ENCODE measurements around the gene S100A5.

DNA sequence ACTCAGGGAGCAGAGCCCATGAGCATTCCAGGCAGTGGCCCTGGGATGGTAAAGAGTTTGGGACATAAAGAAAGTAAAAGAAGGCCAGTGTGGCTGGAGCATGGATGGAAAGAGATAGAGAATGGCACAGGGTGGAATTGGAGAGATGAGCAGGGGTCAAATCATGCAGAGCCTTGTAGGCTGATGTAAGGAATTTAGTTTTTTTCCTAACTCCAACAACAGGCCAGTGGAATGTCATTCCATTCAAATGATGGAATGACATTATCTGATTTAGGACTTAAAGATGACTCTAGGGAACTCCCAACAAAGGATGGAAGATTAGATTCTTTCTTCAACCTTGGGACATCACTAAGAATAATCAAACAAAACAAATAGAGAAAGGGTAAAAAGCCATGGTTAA is 37.8 kb upstream of the S100A5 start:
- TF ChIP-seq, protein P1, sequence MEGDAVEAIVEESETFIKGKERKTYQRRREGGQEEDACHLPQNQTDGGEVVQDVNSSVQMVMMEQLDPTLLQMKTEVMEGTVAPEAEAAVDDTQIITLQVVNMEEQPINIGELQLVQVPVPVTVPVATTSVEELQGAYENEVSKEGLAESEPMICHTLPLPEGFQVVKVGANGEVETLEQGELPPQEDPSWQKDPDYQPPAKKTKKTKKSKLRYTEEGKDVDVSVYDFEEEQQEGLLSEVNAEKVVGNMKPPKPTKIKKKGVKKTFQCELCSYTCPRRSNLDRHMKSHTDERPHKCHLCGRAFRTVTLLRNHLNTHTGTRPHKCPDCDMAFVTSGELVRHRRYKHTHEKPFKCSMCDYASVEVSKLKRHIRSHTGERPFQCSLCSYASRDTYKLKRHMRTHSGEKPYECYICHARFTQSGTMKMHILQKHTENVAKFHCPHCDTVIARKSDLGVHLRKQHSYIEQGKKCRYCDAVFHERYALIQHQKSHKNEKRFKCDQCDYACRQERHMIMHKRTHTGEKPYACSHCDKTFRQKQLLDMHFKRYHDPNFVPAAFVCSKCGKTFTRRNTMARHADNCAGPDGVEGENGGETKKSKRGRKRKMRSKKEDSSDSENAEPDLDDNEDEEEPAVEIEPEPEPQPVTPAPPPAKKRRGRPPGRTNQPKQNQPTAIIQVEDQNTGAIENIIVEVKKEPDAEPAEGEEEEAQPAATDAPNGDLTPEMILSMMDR (IDR thresholded peaks at IDR 0.05 in 2 of 3, conservative IDR thresholded peaks at IDR 0.05 in 1 of 3; ENCODE audit: borderline replicate concordance in 1 of 3, insufficient read depth in 1 of 3, low read depth in 2 of 3, low read length in 2 of 3), result no peak
- TF ChIP-seq POLR2A (IDR thresholded peaks at IDR 0.05; ENCODE audit: borderline replicate concordance, extremely low read depth, insufficient read depth, insufficient read length) (no peak), EGR1 (IDR thresholded peaks at IDR 0.05; ENCODE audit: low read depth) (no peak)
- TF ChIP-seq, protein P2, sequence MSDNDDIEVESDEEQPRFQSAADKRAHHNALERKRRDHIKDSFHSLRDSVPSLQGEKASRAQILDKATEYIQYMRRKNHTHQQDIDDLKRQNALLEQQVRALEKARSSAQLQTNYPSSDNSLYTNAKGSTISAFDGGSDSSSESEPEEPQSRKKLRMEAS (IDR thresholded peaks at IDR 0.05), result no peak
